ENCODE measurements around the gene RUNDC3A.
"Not testable (repeated sequence)": the region's sequence is repeated elsewhere in the genome, so short reads cannot be mapped to it uniquely, and the experiment has no call there.

The RUNDC3A gene

DNA sequence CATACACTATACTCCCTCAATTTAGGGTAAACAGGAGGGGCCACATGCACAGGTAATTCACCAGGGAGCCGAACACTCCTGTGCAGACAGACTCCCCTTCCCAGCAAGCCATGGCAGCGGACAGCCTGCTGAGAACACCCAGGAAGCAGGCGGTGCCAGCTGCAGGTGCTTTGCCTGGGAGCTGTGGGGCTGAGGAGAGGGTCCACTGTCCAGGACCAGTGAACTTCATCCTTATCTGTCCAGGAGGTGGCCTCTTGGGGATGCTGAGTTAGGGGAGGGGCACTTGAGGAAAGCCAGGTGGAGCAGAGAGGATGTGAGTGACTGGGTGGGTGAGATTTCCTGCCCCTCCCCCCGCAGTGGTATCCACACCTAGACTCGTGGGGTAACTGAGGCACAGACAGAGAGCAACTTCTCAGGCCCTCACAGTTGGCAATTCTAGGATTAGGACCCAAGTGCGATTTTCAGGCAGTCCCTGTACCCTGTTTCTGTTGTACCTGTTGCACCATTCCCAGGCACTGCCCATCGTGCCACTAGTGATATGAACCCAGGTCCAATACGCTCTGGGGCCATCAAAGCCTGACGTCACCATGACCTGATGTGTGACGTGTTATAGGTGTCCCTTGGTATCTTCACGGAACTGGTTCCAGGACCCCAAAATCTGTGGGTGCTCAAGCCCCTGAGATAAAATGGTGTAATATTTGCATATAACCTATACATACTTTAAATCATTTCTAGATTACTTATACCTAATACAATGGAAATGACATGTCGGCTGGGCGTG is 37.9 kb downstream of the RUNDC3A start:
- Histone ChIP-seq H3K4me2 (ENCODE audit: low read length) (peak overlapping the region; percentile 89), H3K27ac (ENCODE audit: low read depth, low read length, poor library complexity, severe bottlenecking) (no peak overlapping the region), H2AFZ (ENCODE audit: low read length) (no peak overlapping the region), H4K20me1 (ENCODE audit: insufficient read depth, low read length) (no peaks in the 10 kb centered on the region), H3K36me3 (ENCODE audit: insufficient read depth, low read length) (no peaks in the 10 kb centered on the region), H3K9me3 (ENCODE audit: low read length) (no peaks in the 10 kb centered on the region), H3K9me2 (ENCODE audit: low read depth, low read length) (no peaks in the 10 kb centered on the region), H3F3A (ENCODE audit: insufficient read depth, low read length) (no peaks in the 10 kb centered on the region; the same call in 1 of the 2 replicates), H3K4me3 (ENCODE audit: low read depth, low read length, poor library complexity, severe bottlenecking) (peak overlapping the region; percentile 68), H3K9ac (ENCODE audit: low read length) (peak overlapping the region; percentile 60; the same call in 1 of the 2 replicates), H3K27me3 (ENCODE audit: insufficient read depth, low read length) (no peaks in the 10 kb centered on the region), H3K4me1 (ENCODE audit: insufficient read depth, low read length, severe bottlenecking) (peaks cover 39% of the 10 kb centered on the region), H3K79me2 (ENCODE audit: insufficient read depth, low read length) (no peaks in the 10 kb centered on the region)
- no peak for TF ChIP-seq EZH2 (IDR thresholded peaks at IDR 0.05; ENCODE audit: borderline replicate concordance, low read length)
- TF ChIP-seq, protein P1, sequence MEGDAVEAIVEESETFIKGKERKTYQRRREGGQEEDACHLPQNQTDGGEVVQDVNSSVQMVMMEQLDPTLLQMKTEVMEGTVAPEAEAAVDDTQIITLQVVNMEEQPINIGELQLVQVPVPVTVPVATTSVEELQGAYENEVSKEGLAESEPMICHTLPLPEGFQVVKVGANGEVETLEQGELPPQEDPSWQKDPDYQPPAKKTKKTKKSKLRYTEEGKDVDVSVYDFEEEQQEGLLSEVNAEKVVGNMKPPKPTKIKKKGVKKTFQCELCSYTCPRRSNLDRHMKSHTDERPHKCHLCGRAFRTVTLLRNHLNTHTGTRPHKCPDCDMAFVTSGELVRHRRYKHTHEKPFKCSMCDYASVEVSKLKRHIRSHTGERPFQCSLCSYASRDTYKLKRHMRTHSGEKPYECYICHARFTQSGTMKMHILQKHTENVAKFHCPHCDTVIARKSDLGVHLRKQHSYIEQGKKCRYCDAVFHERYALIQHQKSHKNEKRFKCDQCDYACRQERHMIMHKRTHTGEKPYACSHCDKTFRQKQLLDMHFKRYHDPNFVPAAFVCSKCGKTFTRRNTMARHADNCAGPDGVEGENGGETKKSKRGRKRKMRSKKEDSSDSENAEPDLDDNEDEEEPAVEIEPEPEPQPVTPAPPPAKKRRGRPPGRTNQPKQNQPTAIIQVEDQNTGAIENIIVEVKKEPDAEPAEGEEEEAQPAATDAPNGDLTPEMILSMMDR (IDR thresholded peaks at IDR 0.05; ENCODE audit: low read length) = no peak

DNA sequence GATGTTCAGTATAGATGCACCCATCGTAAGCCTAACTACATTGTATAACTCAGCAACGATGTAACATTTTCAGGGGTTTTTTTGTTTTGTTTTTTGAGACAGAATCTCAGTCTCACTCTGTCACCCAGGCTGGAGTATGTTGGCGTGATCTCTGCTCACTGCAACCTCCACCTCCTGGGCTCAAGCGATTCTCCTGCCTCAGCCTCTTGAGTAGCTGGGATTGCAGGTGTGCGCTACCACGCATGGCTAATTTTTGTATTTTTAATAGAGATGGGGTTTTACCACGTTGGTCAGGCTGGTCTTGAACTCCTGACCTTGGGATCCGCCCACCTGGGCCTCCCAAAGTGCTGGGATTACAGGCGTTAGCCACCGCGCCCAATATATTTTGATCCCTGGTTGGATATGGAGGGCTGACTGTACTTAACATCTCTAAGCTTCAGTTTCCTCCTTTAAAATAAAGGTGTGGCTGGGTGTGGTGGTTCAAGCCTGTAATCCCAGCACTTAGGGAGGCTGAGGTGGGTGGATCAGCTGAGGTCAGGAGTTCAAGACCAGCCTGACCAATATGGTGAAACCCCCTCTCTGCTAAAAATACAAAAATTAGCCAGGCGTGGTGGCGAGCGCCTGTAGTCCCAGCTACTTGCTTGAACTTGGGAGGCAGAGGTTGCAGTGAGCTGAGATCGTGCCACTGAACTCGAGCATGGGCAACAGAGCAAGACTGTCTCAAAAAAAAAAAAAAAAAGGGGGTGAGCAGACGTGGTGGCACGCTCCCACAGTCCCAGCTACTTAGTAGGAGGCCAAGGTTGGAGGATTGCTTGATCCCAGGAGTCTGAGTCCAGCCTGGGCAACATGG is 39.0 kb downstream of the RUNDC3A start:
- not testable (repeated sequence) for H3K4me2 ChIP-seq (ENCODE audit: low read length); H2AFZ ChIP-seq (ENCODE audit: low read length); H3K36me3 ChIP-seq (ENCODE audit: insufficient read depth, low read length); H3K9me2 ChIP-seq (ENCODE audit: low read depth, low read length); H3K9ac ChIP-seq (ENCODE audit: low read length); H3K27me3 ChIP-seq (ENCODE audit: insufficient read depth, low read length); H3K4me3 ChIP-seq (ENCODE audit: low read depth, low read length, poor library complexity, severe bottlenecking); H3K27ac ChIP-seq (ENCODE audit: low read depth, low read length, poor library complexity, severe bottlenecking); H3F3A ChIP-seq (ENCODE audit: insufficient read depth, low read length); H3K9me3 ChIP-seq (ENCODE audit: low read length); H4K20me1 ChIP-seq (ENCODE audit: insufficient read depth, low read length); H3K79me2 ChIP-seq (ENCODE audit: insufficient read depth, low read length)
- peaks cover 39% of the 10 kb centered on the region for H3K4me1 ChIP-seq (ENCODE audit: insufficient read depth, low read length, severe bottlenecking)

DNA sequence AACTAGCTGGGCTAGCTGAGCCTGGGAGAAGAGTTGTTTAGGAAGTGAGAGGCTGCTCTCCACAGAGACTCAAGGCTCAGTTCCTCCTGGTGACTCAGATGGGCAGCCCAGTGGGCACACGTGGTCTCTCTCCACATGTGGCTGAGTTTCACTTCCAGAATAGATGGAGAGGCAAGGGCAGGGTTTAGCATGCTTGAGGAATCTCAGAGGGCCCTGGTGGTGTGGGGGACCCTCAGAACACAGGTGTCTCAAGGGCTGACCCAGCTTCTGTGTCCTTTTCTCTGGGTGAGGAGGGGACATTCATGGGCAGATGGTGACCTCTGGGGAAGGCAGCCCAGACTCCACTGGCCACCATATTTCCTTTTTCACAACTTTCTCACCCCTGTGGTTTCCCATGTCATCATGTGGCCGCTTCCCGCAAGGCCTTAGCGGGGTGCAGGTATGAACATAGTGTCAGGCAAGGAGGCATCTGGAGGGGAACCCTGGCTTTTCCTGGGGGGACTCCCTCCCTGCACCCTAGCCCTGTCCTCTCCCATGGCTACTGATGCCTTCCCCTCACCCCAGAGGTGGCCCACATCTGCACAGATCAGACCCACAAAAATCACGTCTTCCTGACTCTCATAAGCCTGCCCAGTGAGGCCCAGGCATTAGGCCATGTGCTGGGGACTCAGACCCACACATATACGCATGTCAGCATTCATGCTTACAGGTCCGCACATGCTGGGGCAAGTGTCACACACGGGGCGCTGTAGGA is 40.0 kb downstream of the RUNDC3A start:
- no peak overlapping the region for H3K4me3 ChIP-seq (ENCODE audit: low read depth, low read length, poor library complexity, severe bottlenecking)
- H3K4me1 ChIP-seq (ENCODE audit: insufficient read depth, low read length, severe bottlenecking) = peaks cover 39% of the 10 kb centered on the region
- no peaks in the 10 kb centered on the region for H3F3A ChIP-seq (ENCODE audit: insufficient read depth, low read length)
- no peaks in the 10 kb centered on the region for H3K79me2 ChIP-seq (ENCODE audit: insufficient read depth, low read length)
- H3K9ac ChIP-seq (ENCODE audit: low read length) = no peak overlapping the region
- no peaks in the 10 kb centered on the region for H3K9me2 ChIP-seq (ENCODE audit: low read depth, low read length)
- no peaks in the 10 kb centered on the region for H4K20me1 ChIP-seq (ENCODE audit: insufficient read depth, low read length)
- H3K27ac ChIP-seq (ENCODE audit: low read depth, low read length, poor library complexity, severe bottlenecking) = no peak overlapping the region
- no peaks in the 10 kb centered on the region for H3K36me3 ChIP-seq (ENCODE audit: insufficient read depth, low read length)
- no peak overlapping the region for H2AFZ ChIP-seq (ENCODE audit: low read length)
- TF ChIP-seq EZH2 (IDR thresholded peaks at IDR 0.05; ENCODE audit: borderline replicate concordance, low read length) = no peak
- TF ChIP-seq, protein P1 (IDR thresholded peaks at IDR 0.05; ENCODE audit: low read length) = no peak
- H3K9me3 ChIP-seq (ENCODE audit: low read length) = no peaks in the 10 kb centered on the region
- no peak overlapping the region for H3K4me2 ChIP-seq (ENCODE audit: low read length)
- no peaks in the 10 kb centered on the region for H3K27me3 ChIP-seq (ENCODE audit: insufficient read depth, low read length)

Measured in OCI-LY1 (cell line).